ENCODE measurements around the gene TSN.
"Not testable (repeated sequence)": the region's sequence is repeated elsewhere in the genome, so short reads cannot be mapped to it uniquely, and the experiment has no call there.

Gene TSN

GRCh38 chr2:121723316-121723715 is 32.1 kb upstream of the TSN start:
- Histone ChIP-seq H3K9ac (ENCODE audit: low read depth, low read length) (no peak overlapping the region), H3K36me3 (ENCODE audit: control insufficient read depth, insufficient read depth, low read length) (peaks cover 3% of the 10 kb centered on the region), H3K4me3 (ENCODE audit: low read depth, low read length) (no peak overlapping the region), H3K9me3 (ENCODE audit: control insufficient read depth, insufficient read depth, low read length) (no peaks in the 10 kb centered on the region), H3K27me3 (ENCODE audit: control insufficient read depth, insufficient read depth, low read length) (no peaks in the 10 kb centered on the region), H3K4me1 (ENCODE audit: control insufficient read depth, insufficient read depth, low read length) (no peaks in the 10 kb centered on the region)

DNA sequence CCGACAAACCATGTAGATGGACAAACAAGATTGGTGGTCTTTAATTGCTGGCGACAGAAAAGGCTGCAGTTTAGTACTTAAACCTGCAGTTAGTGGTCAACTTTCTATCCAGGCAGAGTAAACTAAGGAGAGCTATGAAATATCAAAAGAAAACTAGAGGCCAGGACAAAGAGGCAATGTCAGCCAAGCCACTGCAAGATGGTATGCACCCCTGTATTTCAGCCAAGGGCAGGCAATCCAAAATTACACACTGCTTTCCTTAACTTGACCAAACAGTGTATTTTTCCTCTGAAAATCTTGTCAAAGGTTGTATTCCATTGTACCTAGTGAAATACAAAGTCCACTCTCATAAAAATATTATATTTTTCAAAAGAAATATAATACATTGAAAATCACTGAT is 28.1 kb upstream of the TSN start:
- Histone ChIP-seq H3K9me3 (ENCODE audit: control insufficient read depth, insufficient read depth, low read length) (no peaks in the 10 kb centered on the region), H3K4me1 (ENCODE audit: control insufficient read depth, insufficient read depth, low read length) (no peaks in the 10 kb centered on the region), H3K27me3 (ENCODE audit: control insufficient read depth, insufficient read depth, low read length) (no peaks in the 10 kb centered on the region), H3K4me3 (ENCODE audit: low read depth, low read length) (no peak overlapping the region), H3K9ac (ENCODE audit: low read depth, low read length) (no peak overlapping the region), H3K36me3 (ENCODE audit: control insufficient read depth, insufficient read depth, low read length) (peaks cover 35% of the 10 kb centered on the region)

GRCh38 chr2:121727950-121728349 is 27.5 kb upstream of the TSN start:
- Histone ChIP-seq H3K36me3 (ENCODE audit: control insufficient read depth, insufficient read depth, low read length) (peaks cover 35% of the 10 kb centered on the region), H3K27me3 (ENCODE audit: control insufficient read depth, insufficient read depth, low read length) (no peaks in the 10 kb centered on the region)

DNA sequence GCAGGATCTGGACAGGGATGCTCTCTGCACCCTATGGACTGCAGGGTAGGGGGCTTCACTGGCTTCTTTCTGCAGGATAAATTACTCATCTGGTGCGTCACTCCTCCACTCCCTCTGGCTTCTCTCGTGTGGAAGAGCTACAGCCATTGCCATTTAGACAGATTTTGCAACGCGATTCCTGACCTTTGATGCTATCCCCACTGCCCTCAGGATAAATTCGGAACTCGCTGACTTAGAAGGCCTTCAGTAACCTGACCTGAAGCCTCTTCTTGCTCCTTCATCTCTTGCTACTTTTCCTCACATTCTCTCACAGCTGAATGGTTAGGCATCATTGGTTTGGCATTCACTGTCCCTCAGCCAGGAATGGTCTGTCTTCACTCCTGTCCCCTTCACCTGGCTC is 24.1 kb upstream of the TSN start:
- H3K9ac ChIP-seq (ENCODE audit: low read depth, low read length), result no peak overlapping the region
- H3K27me3 ChIP-seq (ENCODE audit: control insufficient read depth, insufficient read depth, low read length), result no peaks in the 10 kb centered on the region
- no peaks in the 10 kb centered on the region for H3K4me1 ChIP-seq (ENCODE audit: control insufficient read depth, insufficient read depth, low read length)
- no peak overlapping the region for H3K4me3 ChIP-seq (ENCODE audit: low read depth, low read length)
- H3K36me3 ChIP-seq (ENCODE audit: control insufficient read depth, insufficient read depth, low read length), result peaks cover 43% of the 10 kb centered on the region
- no peaks in the 10 kb centered on the region for H3K9me3 ChIP-seq (ENCODE audit: control insufficient read depth, insufficient read depth, low read length)

More at GRCh38 chr2:121727950-121728349, 27.5 kb upstream of the TSN start:
- Histone ChIP-seq H3K4me3 (ENCODE audit: low read depth, low read length) (no peak overlapping the region), H3K9me3 (ENCODE audit: control insufficient read depth, insufficient read depth, low read length) (no peaks in the 10 kb centered on the region), H3K4me1 (ENCODE audit: control insufficient read depth, insufficient read depth, low read length) (no peaks in the 10 kb centered on the region), H3K9ac (ENCODE audit: low read depth, low read length) (no peak overlapping the region)

GRCh38 chr2:121734544-121734943 is 20.9 kb upstream of the TSN start:
- not testable (repeated sequence) for H3K4me3 ChIP-seq (ENCODE audit: low read depth, low read length); H3K27me3 ChIP-seq (ENCODE audit: control insufficient read depth, insufficient read depth, low read length); H3K4me1 ChIP-seq (ENCODE audit: control insufficient read depth, insufficient read depth, low read length); H3K9me3 ChIP-seq (ENCODE audit: control insufficient read depth, insufficient read depth, low read length); H3K9ac ChIP-seq (ENCODE audit: low read depth, low read length)
- H3K36me3 ChIP-seq (ENCODE audit: control insufficient read depth, insufficient read depth, low read length), result peaks cover 30% of the 10 kb centered on the region

DNA sequence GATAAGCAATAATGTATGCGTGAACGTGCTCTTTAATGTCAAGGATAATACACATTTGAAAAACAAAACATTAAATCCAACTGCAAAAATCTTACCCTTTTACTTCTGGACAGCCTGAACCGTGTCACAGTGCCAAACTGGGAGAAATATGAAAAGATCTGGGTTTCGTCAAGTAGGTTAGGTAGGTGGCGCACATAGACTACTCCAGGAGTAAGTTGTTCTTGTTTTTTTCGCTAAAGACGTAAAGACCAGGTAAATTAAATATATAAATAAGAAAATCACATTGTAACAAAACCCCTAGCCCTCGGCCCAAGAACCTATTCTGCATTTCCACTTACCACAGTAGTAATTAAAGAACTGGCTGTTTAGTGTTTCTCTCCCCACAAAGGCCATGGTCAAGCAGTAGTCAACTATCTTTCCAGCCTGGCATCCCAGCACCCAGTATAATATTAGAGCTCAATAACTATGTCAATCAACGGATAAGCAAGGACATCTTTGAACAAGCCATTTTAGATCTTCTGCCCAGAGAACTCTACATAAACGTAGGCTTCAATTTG is 19.9 kb upstream of the TSN start:
- peaks cover 3% of the 10 kb centered on the region for H3K4me1 ChIP-seq (ENCODE audit: control insufficient read depth, insufficient read depth, low read length)
- peak overlapping the region; percentile 96 for H3K4me3 ChIP-seq (ENCODE audit: low read depth, low read length)
- no peak overlapping the region for H3K9ac ChIP-seq (ENCODE audit: low read depth, low read length)
- H3K9me3 ChIP-seq (ENCODE audit: control insufficient read depth, insufficient read depth, low read length), result no peaks in the 10 kb centered on the region
- H3K27me3 ChIP-seq (ENCODE audit: control insufficient read depth, insufficient read depth, low read length), result no peaks in the 10 kb centered on the region
- H3K36me3 ChIP-seq (ENCODE audit: control insufficient read depth, insufficient read depth, low read length), result peaks cover 21% of the 10 kb centered on the region

- peak overlapping the region; percentile 96 for H3K4me3 ChIP-seq (ENCODE audit: low read depth, low read length)
- peaks cover 3% of the 10 kb centered on the region for H3K4me1 ChIP-seq (ENCODE audit: control insufficient read depth, insufficient read depth, low read length)
- peak overlapping the region; percentile 91 for H3K9ac ChIP-seq (ENCODE audit: low read depth, low read length)
- H3K36me3 ChIP-seq (ENCODE audit: control insufficient read depth, insufficient read depth, low read length), result peaks cover 16% of the 10 kb centered on the region
- H3K9me3 ChIP-seq (ENCODE audit: control insufficient read depth, insufficient read depth, low read length), result no peaks in the 10 kb centered on the region
- H3K27me3 ChIP-seq (ENCODE audit: control insufficient read depth, insufficient read depth, low read length), result no peaks in the 10 kb centered on the region
Observed at GRCh38 chr2:121736140-121736461, 19.4 kb upstream of the TSN start.

- H3K27me3 ChIP-seq (ENCODE audit: control insufficient read depth, insufficient read depth, low read length), result no peaks in the 10 kb centered on the region
- H3K36me3 ChIP-seq (ENCODE audit: control insufficient read depth, insufficient read depth, low read length), result peaks cover 12% of the 10 kb centered on the region
- H3K4me3 ChIP-seq (ENCODE audit: low read depth, low read length), result peak within 1 kb of the TSS; percentile 96
- no peaks in the 10 kb centered on the region for H3K9me3 ChIP-seq (ENCODE audit: control insufficient read depth, insufficient read depth, low read length)
- peak within 1 kb of the TSS; percentile 91 for H3K9ac ChIP-seq (ENCODE audit: low read depth, low read length)
- H3K4me1 ChIP-seq (ENCODE audit: control insufficient read depth, insufficient read depth, low read length), result peaks cover 3% of the 10 kb centered on the region
Observed at GRCh38 chr2:121736462-121737336, 18.8 kb upstream of the TSN start, which contains the start of gene NIFK. Gene NIFK (minus strand): TSS chr2:121736875. CDS start chr2:121736850, 25 bp downstream.

DNA sequence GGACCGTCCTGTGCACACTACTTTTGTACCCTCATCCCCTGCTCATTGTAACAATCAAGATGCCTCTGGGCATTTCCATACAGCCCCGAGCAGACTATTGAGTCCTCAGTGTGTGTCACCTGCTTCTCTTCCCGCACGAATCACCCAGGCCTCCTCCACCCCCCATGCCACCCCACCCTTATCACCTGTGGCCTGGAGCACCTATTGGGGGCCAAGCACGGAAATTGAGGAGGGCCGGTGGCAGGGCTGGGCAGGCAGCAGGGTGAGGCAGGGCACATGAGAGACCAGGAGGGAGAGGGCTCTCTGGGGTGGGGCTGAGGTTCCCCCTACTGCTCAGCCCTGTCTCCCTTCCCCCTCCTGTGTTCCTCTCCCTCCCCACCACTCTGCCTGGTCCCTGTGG is 14.5 kb upstream of the TSN start:
- Histone ChIP-seq H3K9ac (ENCODE audit: low read depth, low read length) (no peak overlapping the region), H3K27me3 (ENCODE audit: control insufficient read depth, insufficient read depth, low read length) (no peaks in the 10 kb centered on the region), H3K36me3 (ENCODE audit: control insufficient read depth, insufficient read depth, low read length) (no peaks in the 10 kb centered on the region), H3K4me1 (ENCODE audit: control insufficient read depth, insufficient read depth, low read length) (peaks cover 3% of the 10 kb centered on the region), H3K9me3 (ENCODE audit: control insufficient read depth, insufficient read depth, low read length) (no peaks in the 10 kb centered on the region), H3K4me3 (ENCODE audit: low read depth, low read length) (no peak overlapping the region)

DNA sequence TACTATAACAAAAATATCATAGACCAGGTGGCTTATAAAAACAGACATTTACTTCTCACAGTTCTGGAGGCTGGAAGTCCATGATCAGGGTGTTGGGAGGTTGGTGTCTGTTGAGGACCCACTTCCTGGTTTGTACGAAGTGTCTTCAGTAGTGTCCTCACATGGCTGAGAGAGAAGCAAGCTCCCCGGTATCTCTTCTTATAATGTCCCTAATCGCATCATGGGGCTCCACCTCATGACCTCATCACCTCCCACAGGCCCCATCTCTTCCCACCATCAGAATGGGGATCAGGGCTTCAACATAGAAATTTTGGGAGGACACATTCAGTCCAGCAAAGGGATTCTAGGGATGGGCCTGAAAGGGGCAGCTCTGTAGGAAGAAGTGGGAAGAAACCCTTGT is 14.0 kb upstream of the TSN start:
- H3K9ac ChIP-seq (ENCODE audit: low read depth, low read length), result no peak overlapping the region
- no peaks in the 10 kb centered on the region for H3K9me3 ChIP-seq (ENCODE audit: control insufficient read depth, insufficient read depth, low read length)
- no peak overlapping the region for H3K4me3 ChIP-seq (ENCODE audit: low read depth, low read length)
- H3K27me3 ChIP-seq (ENCODE audit: control insufficient read depth, insufficient read depth, low read length), result no peaks in the 10 kb centered on the region
- H3K36me3 ChIP-seq (ENCODE audit: control insufficient read depth, insufficient read depth, low read length), result no peaks in the 10 kb centered on the region
- peaks cover 3% of the 10 kb centered on the region for H3K4me1 ChIP-seq (ENCODE audit: control insufficient read depth, insufficient read depth, low read length)

DNA sequence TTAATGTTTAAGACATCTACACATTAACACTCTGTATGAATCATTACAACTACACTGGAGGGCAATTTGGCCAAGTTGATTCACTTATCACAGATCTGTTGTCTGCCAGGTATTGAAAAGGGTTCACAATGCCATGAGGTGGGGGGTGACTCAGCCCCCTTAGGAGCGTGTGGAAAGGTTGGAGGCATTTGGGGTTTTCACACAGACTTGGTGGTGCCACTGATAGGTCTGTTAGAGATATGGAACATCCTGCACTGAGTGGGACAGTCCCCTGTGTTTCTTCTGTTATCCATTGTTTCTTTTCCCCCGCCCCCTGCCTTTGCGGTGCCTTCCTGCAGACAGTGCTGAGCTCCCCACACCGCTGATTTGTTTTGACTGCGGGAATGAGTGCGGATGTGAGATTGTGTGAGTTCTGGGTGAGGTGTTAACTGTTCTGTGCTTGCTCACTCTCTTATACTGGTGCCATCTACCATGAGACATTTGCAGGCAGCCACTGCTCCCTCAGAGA is 9.3 kb upstream of the TSN start:
- Histone ChIP-seq H3K4me3 (ENCODE audit: low read depth, low read length) (no peak overlapping the region), H3K9me3 (ENCODE audit: control insufficient read depth, insufficient read depth, low read length) (no peaks in the 10 kb centered on the region), H3K9ac (ENCODE audit: low read depth, low read length) (no peak overlapping the region), H3K27me3 (ENCODE audit: control insufficient read depth, insufficient read depth, low read length) (no peaks in the 10 kb centered on the region), H3K4me1 (ENCODE audit: control insufficient read depth, insufficient read depth, low read length) (no peaks in the 10 kb centered on the region), H3K36me3 (ENCODE audit: control insufficient read depth, insufficient read depth, low read length) (no peaks in the 10 kb centered on the region)

DNA sequence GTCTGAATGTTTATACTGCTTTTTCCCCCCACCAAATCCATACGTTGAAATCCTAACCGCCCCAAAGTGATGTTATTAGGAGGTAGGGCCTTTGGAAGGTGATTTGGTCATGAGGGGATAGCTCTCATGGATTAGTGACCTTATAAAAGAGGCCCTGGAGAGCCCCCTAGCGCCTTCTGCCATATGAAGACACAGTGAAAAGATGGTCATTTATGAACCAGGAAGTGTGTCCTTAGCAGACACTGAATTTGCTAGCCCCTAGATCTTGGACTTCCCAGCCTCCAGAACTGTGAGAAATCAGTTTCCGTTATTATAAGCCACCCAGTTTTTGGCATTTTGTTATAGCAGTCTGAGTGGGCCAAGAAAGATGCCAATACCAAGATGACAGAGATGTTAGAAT is 7.2 kb upstream of the TSN start:
- Histone ChIP-seq H3K27me3 (ENCODE audit: control insufficient read depth, insufficient read depth, low read length) (no peaks in the 10 kb centered on the region), H3K9ac (ENCODE audit: low read depth, low read length) (no peak overlapping the region), H3K4me1 (ENCODE audit: control insufficient read depth, insufficient read depth, low read length) (no peaks in the 10 kb centered on the region), H3K9me3 (ENCODE audit: control insufficient read depth, insufficient read depth, low read length) (no peaks in the 10 kb centered on the region), H3K4me3 (ENCODE audit: low read depth, low read length) (no peak overlapping the region), H3K36me3 (ENCODE audit: control insufficient read depth, insufficient read depth, low read length) (no peaks in the 10 kb centered on the region)
